Mesothelial cell of epicardium (in vitro differentiated cells): ENCODE data around the gene LRRN3. TPM values are rescaled to one million over a fixed set of nuclear protein-coding genes. Genes with fewer than 3 reads are reported as not detected.

Source experiments
- DNase-seq, 2 experiments: peaks; one replicate each; pipeline ENCODE4 v3.0.0; 2021; ENCODE audit warnings: low spot score in 2 of 2; ENCODE audit not compliant: unreplicated experiment in 2 of 2
- H3K27ac Mint-ChIP-seq: 2 replicates; pipeline ENCODE4 v1.8.0; 2021; ENCODE audit warnings: mixed read lengths
- H3K27me3 Mint-ChIP-seq: 2 replicates; pipeline ENCODE4 v1.8.0; 2021; ENCODE audit warnings: low read depth, mixed read lengths
- H3K36me3 Mint-ChIP-seq: 2 replicates; pipeline ENCODE4 v1.8.0; 2021; ENCODE audit warnings: mixed read lengths
- H3K4me1 Mint-ChIP-seq: 2 replicates; pipeline ENCODE4 v1.8.0; 2021; ENCODE audit warnings: mixed read lengths
- H3K4me3 Mint-ChIP-seq: 2 replicates; pipeline ENCODE4 v1.8.0; 2021; ENCODE audit warnings: mild to moderate bottlenecking, moderate library complexity, mixed read lengths
- H3K9me3 Mint-ChIP-seq: 2 replicates; pipeline ENCODE4 v1.8.0; 2021; ENCODE audit warnings: mixed read lengths
- CTCF ChIP-seq: fragments of 200-600 bp; sonication (generic); IDR thresholded peaks from one replicate; pipeline ENCODE4 v1.5.0; 2021; ENCODE audit warnings: antibody characterized with exemption; ENCODE audit not compliant: unreplicated experiment
- total RNA-seq: library from RNA; stranded (reverse); gene quantifications from 3 replicates; pipeline ENCODE4 v1.2.1, GENCODE V29; 2021

Gene LRRN3
- total RNA-seq, 1 donor from 2014 or later: 9.4 TPM

- Mint-ChIP-seq H3K4me1 (peaks cover 35% of the 10 kb centered on the region), H3K27me3 (no peaks in the 10 kb centered on the region), H3K4me3 (peak overlapping the region; percentile 82), H3K9me3 (no peaks in the 10 kb centered on the region), H3K36me3 (no peaks in the 10 kb centered on the region), H3K27ac (no peak overlapping the region)
- no peak for TF ChIP-seq CTCF
- DNase-seq: no peak
These were observed 1.7 kb downstream of the LRRN3 start for GRCh38 chr7:111092406-111093236.

GRCh38 chr7:111093496-111093895 lies 2.6 kb downstream of the LRRN3 start:
- H3K36me3 Mint-ChIP-seq: no peaks in the 10 kb centered on the region
- peaks cover 38% of the 10 kb centered on the region for H3K4me1 Mint-ChIP-seq
- no peak overlapping the region for H3K27ac Mint-ChIP-seq
- no peak for DNase-seq
- H3K9me3 Mint-ChIP-seq: no peaks in the 10 kb centered on the region
- no peak for TF ChIP-seq CTCF
- no peaks in the 10 kb centered on the region for H3K27me3 Mint-ChIP-seq
- peak overlapping the region; percentile 82 for H3K4me3 Mint-ChIP-seq

- H3K27ac Mint-ChIP-seq: no peak overlapping the region
- no peaks in the 10 kb centered on the region for H3K9me3 Mint-ChIP-seq
- H3K4me1 Mint-ChIP-seq: peaks cover 44% of the 10 kb centered on the region
- no peaks in the 10 kb centered on the region for H3K27me3 Mint-ChIP-seq
- no peak for DNase-seq
- H3K4me3 Mint-ChIP-seq: peak overlapping the region; percentile 20
- no peaks in the 10 kb centered on the region for H3K36me3 Mint-ChIP-seq
- TF ChIP-seq CTCF: no peak
These were observed 3.5 kb downstream of the LRRN3 start for GRCh38 chr7:111094419-111094818.

- Mint-ChIP-seq H3K27ac (no peak overlapping the region), H3K4me1 (peaks cover 35% of the 10 kb centered on the region)
These were observed 6.1 kb downstream of the LRRN3 start for GRCh38 chr7:111096997-111097396.

GRCh38 chr7:111098011-111098925 lies 7.3 kb downstream of the LRRN3 start:
- Mint-ChIP-seq H3K36me3 (no peaks in the 10 kb centered on the region), H3K9me3 (no peaks in the 10 kb centered on the region), H3K4me1 (peaks cover 26% of the 10 kb centered on the region), H3K4me3 (no peak overlapping the region), H3K27me3 (no peaks in the 10 kb centered on the region), H3K27ac (no peak overlapping the region)
- no peak for TF ChIP-seq CTCF
- no peak for DNase-seq

More at GRCh38 chr7:111096997-111097396, 6.1 kb downstream of the LRRN3 start:
- TF ChIP-seq CTCF: no peak
- Mint-ChIP-seq H3K27me3 (no peaks in the 10 kb centered on the region), H3K9me3 (no peaks in the 10 kb centered on the region), H3K36me3 (no peaks in the 10 kb centered on the region), H3K4me3 (no peak overlapping the region)
- DNase-seq: no peak
